Measurements from ENCODE around the gene PRKAR1A. TPM values are rescaled to one million over a fixed set of nuclear protein-coding genes. Genes with fewer than 3 reads are reported as not detected.

PRKAR1A gene
- polyA plus RNA-seq, 1 experiment: 282 TPM

DNA sequence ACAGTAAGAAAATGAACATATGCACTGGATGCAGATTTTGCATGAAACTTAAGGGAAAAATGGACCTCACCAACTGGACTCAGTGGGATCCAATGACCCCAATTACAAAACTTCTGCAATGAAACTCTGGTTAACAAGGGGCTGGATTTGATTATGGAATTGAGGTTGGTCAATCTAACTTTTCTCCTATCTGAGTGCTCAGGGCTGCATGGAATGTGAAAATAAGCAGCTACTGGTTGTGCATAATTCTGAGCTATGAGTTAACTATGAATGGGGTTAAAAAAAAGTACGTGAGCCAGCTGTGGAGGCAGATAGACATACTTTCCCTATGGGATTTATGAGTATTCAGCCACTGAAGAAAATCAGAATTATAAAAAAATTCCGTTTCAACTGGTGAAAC, 79.8 kb downstream of the PRKAR1A start:
- peaks cover 8% of the 10 kb centered on the region for H3K27me3 ChIP-seq (ENCODE audit: control insufficient read depth, insufficient read depth, low read length)
- ChIA-PET CTCF (interaction anchor here (1.1 kb wide), 1 partner anchor 14 kb away, joined by 3 read pairs; no protein-coding TSS in a partner anchor), POLR2A (no interaction called here)
- H3K27ac ChIP-seq (ENCODE audit: low read depth, low read length): no peak overlapping the region
- TF ChIP-seq, protein P1, sequence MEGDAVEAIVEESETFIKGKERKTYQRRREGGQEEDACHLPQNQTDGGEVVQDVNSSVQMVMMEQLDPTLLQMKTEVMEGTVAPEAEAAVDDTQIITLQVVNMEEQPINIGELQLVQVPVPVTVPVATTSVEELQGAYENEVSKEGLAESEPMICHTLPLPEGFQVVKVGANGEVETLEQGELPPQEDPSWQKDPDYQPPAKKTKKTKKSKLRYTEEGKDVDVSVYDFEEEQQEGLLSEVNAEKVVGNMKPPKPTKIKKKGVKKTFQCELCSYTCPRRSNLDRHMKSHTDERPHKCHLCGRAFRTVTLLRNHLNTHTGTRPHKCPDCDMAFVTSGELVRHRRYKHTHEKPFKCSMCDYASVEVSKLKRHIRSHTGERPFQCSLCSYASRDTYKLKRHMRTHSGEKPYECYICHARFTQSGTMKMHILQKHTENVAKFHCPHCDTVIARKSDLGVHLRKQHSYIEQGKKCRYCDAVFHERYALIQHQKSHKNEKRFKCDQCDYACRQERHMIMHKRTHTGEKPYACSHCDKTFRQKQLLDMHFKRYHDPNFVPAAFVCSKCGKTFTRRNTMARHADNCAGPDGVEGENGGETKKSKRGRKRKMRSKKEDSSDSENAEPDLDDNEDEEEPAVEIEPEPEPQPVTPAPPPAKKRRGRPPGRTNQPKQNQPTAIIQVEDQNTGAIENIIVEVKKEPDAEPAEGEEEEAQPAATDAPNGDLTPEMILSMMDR (IDR thresholded peaks at IDR 0.05; ENCODE audit: low read depth, low read length): no peak
- no peaks in the 10 kb centered on the region; the same call in 1 of the 2 replicates for H3K9me3 ChIP-seq (ENCODE audit: control insufficient read depth, insufficient read depth, low read length)
- no peak for DNase-seq (ENCODE audit: low read depth, low spot score)
- H3K4me3 ChIP-seq (ENCODE audit: low read depth, low read length): no peak overlapping the region

DNA sequence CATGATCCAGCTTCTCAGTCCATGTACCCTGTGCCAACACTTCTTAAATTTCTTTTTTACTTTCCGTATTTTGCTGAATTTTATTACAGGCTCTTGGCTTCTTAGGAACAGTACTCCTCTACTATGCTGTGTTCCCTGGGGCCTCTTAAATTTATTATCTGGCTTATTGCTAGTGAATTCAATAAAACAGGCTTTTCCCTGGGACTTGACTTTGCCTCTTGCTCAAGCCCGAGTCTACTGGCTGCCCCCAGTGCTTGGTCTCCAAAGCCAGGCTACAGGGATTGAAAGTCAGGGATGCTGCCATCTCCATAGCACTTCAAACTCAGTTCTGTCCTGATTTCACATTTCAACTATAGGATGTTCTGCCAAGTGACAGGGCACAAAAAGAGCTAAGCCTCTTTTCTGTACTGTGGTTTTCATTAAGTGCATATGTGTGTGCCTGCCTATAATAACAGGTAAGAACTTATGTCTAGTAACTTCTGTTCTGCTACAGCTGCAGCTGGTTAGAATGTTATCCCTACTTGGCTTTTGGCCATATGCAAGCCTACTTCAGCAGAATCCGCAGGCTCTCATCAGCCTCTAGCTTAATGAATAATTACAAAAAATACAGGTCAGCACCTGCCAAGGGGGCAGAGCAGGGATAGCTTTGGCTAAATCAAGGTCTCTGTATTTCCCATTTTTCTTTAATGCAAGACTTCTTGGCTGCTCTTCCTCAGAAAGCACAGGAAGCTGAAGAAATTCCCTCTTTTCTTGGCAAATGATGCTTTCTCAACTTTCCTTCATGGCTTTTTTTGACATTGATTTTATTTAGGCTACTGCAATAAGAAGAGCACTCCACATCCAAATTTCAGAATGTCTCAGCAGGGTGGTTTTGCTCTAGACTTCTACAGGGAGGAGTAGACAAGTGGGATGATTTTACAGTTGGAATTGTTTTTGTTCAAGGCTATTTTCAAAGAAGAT, 80.7 kb downstream of the PRKAR1A start:
- TF ChIP-seq, protein P1 (IDR thresholded peaks at IDR 0.05; ENCODE audit: low read depth, low read length): no peak
- CTCF ChIA-PET: no interaction called here
- no peak overlapping the region for H3K27ac ChIP-seq (ENCODE audit: low read depth, low read length)
- no peak overlapping the region for H3K4me3 ChIP-seq (ENCODE audit: low read depth, low read length)
- peaks cover 12% of the 10 kb centered on the region for H3K27me3 ChIP-seq (ENCODE audit: control insufficient read depth, insufficient read depth, low read length)
- no peak for DNase-seq (ENCODE audit: low read depth, low spot score)
- H3K9me3 ChIP-seq (ENCODE audit: control insufficient read depth, insufficient read depth, low read length): no peaks in the 10 kb centered on the region; the same call in 1 of the 2 replicates
- POLR2A ChIA-PET: no interaction called here

DNA sequence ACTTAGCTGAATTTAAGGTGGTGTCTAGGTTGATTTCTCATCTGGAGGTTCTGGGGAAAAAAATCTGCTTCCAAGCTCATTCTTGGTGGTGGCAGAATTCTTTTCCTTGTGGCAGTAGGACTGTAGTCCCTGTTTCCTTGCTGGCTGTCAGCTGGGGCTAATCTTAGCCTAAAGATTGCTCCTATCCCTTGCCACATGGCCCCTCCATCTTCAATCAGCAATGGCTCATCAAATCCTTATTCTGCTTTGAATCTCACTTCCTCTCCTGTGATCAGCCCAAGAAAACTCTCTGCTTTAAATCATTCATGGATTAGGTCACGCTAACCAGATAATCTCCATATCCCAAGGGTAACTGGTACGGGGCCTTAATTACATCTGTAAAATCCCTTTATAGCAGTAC, 82.3 kb downstream of the PRKAR1A start:
- Histone ChIP-seq H3K9me3 (ENCODE audit: control insufficient read depth, insufficient read depth, low read length) (no peaks in the 10 kb centered on the region; the same call in 1 of the 2 replicates), H3K27ac (ENCODE audit: low read depth, low read length) (no peak overlapping the region), H3K27me3 (ENCODE audit: control insufficient read depth, insufficient read depth, low read length) (peaks cover 18% of the 10 kb centered on the region), H3K4me3 (ENCODE audit: low read depth, low read length) (no peak overlapping the region)
- CTCF ChIA-PET: no interaction called here
- TF ChIP-seq, protein P1 (IDR thresholded peaks at IDR 0.05; ENCODE audit: low read depth, low read length): no peak
- POLR2A ChIA-PET: no interaction called here
- no peak for DNase-seq (ENCODE audit: low read depth, low spot score)

DNA sequence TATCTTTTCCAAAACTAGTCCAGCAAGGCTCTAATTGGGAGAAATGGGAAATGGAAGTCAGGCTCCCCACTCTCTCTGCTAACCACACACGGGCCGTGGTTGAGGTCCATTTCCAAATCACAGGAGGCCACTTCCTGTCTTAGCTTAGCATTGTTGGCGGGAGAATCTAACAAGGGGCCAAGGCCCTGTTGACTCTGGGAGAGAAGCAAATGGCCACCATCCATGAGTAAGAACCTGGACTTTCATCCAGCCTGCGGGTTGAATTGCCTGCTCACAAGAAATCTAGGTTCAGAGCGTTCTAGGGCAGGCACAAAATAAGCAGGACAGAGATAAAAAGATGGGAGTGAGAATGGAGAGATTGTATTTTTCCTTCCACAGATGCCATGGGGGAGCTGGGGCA, 83.3 kb downstream of the PRKAR1A start:
- ChIA-PET CTCF (interaction anchor here (0.6 kb wide), 1 partner anchor 18 kb away, joined by 3 read pairs; no protein-coding TSS in a partner anchor), POLR2A (no interaction called here)
- H3K9me3 ChIP-seq (ENCODE audit: control insufficient read depth, insufficient read depth, low read length): no peaks in the 10 kb centered on the region; the same call in 1 of the 2 replicates
- H3K4me3 ChIP-seq (ENCODE audit: low read depth, low read length): no peak overlapping the region
- TF ChIP-seq, protein P1 (IDR thresholded peaks at IDR 0.05; ENCODE audit: low read depth, low read length): no peak
- no peak for DNase-seq (ENCODE audit: low read depth, low spot score)
- H3K27ac ChIP-seq (ENCODE audit: low read depth, low read length): no peak overlapping the region
- H3K27me3 ChIP-seq (ENCODE audit: control insufficient read depth, insufficient read depth, low read length): peaks cover 26% of the 10 kb centered on the region

DNA sequence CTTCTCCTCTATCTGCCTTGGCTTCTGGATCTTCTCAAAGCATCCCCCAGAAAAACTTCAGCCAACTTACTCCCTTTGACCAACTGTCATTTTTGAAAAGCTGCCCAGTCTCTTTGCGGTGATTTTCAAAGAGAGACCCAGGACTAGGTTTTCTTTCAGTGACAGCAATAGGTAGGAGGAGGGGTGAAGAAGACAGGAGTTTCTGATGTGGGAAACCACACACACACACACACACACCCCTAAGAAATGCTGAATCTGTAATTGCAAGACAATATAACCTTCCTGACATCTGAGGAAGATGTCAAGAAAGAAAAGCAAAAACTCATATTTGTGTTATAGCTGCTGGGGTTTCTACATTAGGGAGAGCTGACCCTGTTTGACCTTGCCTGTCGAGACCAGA, 83.8 kb downstream of the PRKAR1A start:
- Histone ChIP-seq H3K27ac (ENCODE audit: low read depth, low read length) (no peak overlapping the region), H3K9me3 (ENCODE audit: control insufficient read depth, insufficient read depth, low read length) (no peaks in the 10 kb centered on the region; the same call in 1 of the 2 replicates), H3K4me3 (ENCODE audit: low read depth, low read length) (no peak overlapping the region), H3K27me3 (ENCODE audit: control insufficient read depth, insufficient read depth, low read length) (peaks cover 29% of the 10 kb centered on the region)
- TF ChIP-seq, protein P1 (IDR thresholded peaks at IDR 0.05; ENCODE audit: low read depth, low read length): no peak
- CTCF ChIA-PET: interaction anchor here (0.6 kb wide), 1 partner anchor 17 kb away, joined by 3 read pairs; no protein-coding TSS in a partner anchor
- POLR2A ChIA-PET: no interaction called here
- no peak for DNase-seq (ENCODE audit: low read depth, low spot score)
